Upper lobe of left lung (tissue), 6 donors: ENCODE data around the gene MARK2. TPM values are rescaled to one million over a fixed set of nuclear protein-coding genes. Genes with fewer than 3 reads are reported as not detected.
A peak's percentile ranks its signal among the peaks of the same experiment; 100 is the strongest.

Source experiments
- ATAC-seq, 2 donors: fragments of 200-7000 bp; cut with Tn5 transposase; one replicate each; pipeline ENCODE4 v1.9.1; 2022; ENCODE audit warnings: mild to moderate bottlenecking in 2 of 2, moderate library complexity in 2 of 2; ENCODE audit not compliant: low FRiP score in 2 of 2
- DNase-seq, 2 donors: peaks; one replicate each; pipeline ENCODE4 v3.0.0-alpha.2; 2019 to 2020
- H3K27ac ChIP-seq, 4 donors: fragments of 200-600 bp; sonication (generic); one replicate each; pipeline ENCODE4 v1.5.1; 2016 to 2019
- H3K27me3 ChIP-seq, 4 donors: fragments of 200-600 bp; sonication (generic); one replicate each; pipeline ENCODE4 v1.5.1; 2017 to 2019
- H3K36me3 ChIP-seq, 4 donors: fragments of 200-600 bp; sonication (generic); one replicate each; pipeline ENCODE4 v1.5.1; 2016 to 2019
- H3K4me1 ChIP-seq, 4 donors: fragments of 200-600 bp; sonication (generic); one replicate each; pipeline ENCODE4 v1.5.1; 2018 to 2019
- H3K4me3 ChIP-seq, 4 donors: fragments of 200-600 bp; sonication (generic); one replicate each; pipeline ENCODE4 v1.5.1; 2017 to 2019; ENCODE audit warnings: mild to moderate bottlenecking in 2 of 4, moderate library complexity in 1 of 4
- H3K9me3 ChIP-seq, 4 donors: fragments of 200-600 bp; sonication (generic); one replicate each; pipeline ENCODE4 v1.5.1; 2018 to 2019
- CTCF ChIP-seq, 6 experiments: fragments of 450-650 bp in 4 of 6; fragments of 200-600 bp in 2 of 6; sonication (generic) in 2 of 6; IDR thresholded peaks; one replicate each; pipeline ENCODE4 v1.5.1; 2016 to 2019; ENCODE audit warnings: antibody characterized with exemption in 6 of 6
- EP300 ChIP-seq, 4 donors: sonication (generic); formaldehyde crosslinking; IDR thresholded peaks; one replicate each; pipeline ENCODE4 v1.5.1; 2017; ENCODE audit warnings: antibody characterized with exemption in 4 of 4, control low read depth in 2 of 4
- POLR2A ChIP-seq, 4 donors: fragments of 450-650 bp; IDR thresholded peaks; one replicate each; pipeline ENCODE4 v1.5.1; 2016 to 2017; ENCODE audit warnings: antibody characterized with exemption in 4 of 4, mild to moderate bottlenecking in 2 of 4
- POLR2AphosphoS5 ChIP-seq, 2 donors: sonication (generic); formaldehyde crosslinking; IDR thresholded peaks; one replicate each; pipeline ENCODE4 v1.5.1; 2017; ENCODE audit warnings: antibody characterized with exemption in 2 of 2
- WGBS, 2 donors: methylation state at CpG; one replicate each; pipeline ENCODE4 v1.1.5; 2017 to 2018; 5-methylcytosine and 5-hydroxymethylcytosine counted together
- total RNA-seq, 6 donors: library from RNA; depleted of rRNA in 4 of 6; stranded (reverse); fragments of >200 nt in 4 of 6; gene quantifications; one replicate each; pipeline versions ENCODE4 v1.1.0 to v1.2.1, GENCODE V29; 2016 to 2021
- donor health status: DM: no; HTN: no; CAD: no; lungs with moderate emphysema.
- donor health status: DM: no; HTN: yes; CAD: no; lungs with severe emphysema.

The MARK2 gene
- total RNA-seq, result 10 to 100 TPM; 41.7 to 67.1 (median 50.7) TPM

- ATAC-seq (peak; percentile 95 to 98), DNase-seq (peak; percentile 97 to 99)
- H3K4me1 ChIP-seq, result peaks cover 40 to 57% (median 51%) of the 10 kb centered on the region in 4 donors
- H3K27me3 ChIP-seq, result no peaks in the 10 kb centered on the region
- peak within 1 kb of the TSS; percentile 61 to 94 (median 90) for H3K4me3 ChIP-seq
- TF ChIP-seq CTCF (IDR thresholded peaks at IDR 0.05), result peak in 3 of 6 experiments; percentile 29 to 50 (median 38)
- TF ChIP-seq EP300 (IDR thresholded peaks at IDR 0.05), result no peak
- peak; percentile 11 to 71 for TF ChIP-seq POLR2AphosphoS5 (IDR thresholded peaks at IDR 0.05)
- TF ChIP-seq POLR2A (IDR thresholded peaks at IDR 0.05), result peak in 3 of 4 donors; percentile 28 to 85 (median 57)
- no peaks in the 10 kb centered on the region for H3K9me3 ChIP-seq
- H3K36me3 ChIP-seq, result peaks cover 0 to 14% (median 4%) of the 10 kb centered on the region in 4 donors
- H3K27ac ChIP-seq, result peak within 1 kb of the TSS; percentile 86 to 98 (median 90)
- 0 to 1% methylated on average over 9 to 63 of the region's 100 CpGs for WGBS, 2 donors
These were observed at the start of gene MARK2 for GRCh38 chr11:63838678-63839507. Gene MARK2, plus strand, starts transcription at chr11:63839110. Its CDS starts 397 bp downstream, at chr11:63839507.

- ATAC-seq (no peak), DNase-seq (no peak)
- peaks cover 0 to 19% (median 15%) of the 10 kb centered on the region in 4 donors for H3K9me3 ChIP-seq
- no peak for TF ChIP-seq POLR2A (IDR thresholded peaks at IDR 0.05)
- no peak for TF ChIP-seq CTCF (IDR thresholded peaks at IDR 0.05)
- TF ChIP-seq POLR2AphosphoS5 (IDR thresholded peaks at IDR 0.05), result no peak
- TF ChIP-seq EP300 (IDR thresholded peaks at IDR 0.05), result no peak
- no peaks in the 10 kb centered on the region for H3K4me1 ChIP-seq
- H3K4me3 ChIP-seq, result no peak overlapping the region
- WGBS, 2 donors, result 94 to 97% methylated on average over 6 of the region's 6 CpGs
- H3K27ac ChIP-seq, result no peak overlapping the region
- no peaks in the 10 kb centered on the region for H3K36me3 ChIP-seq
- no peaks in the 10 kb centered on the region for H3K27me3 ChIP-seq
These were observed 47.3 kb upstream of the MARK2 start for GRCh38 chr11:63791495-63792167.

DNA sequence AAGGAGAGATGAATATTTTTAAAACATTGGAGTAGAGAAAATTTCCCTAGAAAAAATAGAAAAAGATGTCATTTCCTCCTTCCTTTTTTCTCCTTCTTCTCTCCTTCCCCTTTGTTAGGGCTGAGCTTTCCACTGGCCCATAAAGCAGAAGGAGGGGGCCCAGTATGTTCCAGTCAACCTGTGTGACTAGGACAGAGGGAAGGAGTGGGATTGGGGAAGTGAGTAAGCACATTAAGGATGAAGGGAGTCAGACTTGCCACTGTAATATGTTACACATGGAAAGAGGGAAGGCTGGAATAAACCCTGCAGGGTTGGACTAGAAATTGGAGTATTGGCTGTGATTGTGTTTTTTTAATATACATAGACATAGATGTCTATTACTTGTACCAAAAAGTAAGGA is 45.7 kb upstream of the MARK2 start:
- Histone ChIP-seq H3K4me1 (no peaks in the 10 kb centered on the region), H3K4me3 (no peak overlapping the region), H3K27ac (no peak overlapping the region), H3K36me3 (no peaks in the 10 kb centered on the region), H3K9me3 (peaks cover 0 to 19% (median 15%) of the 10 kb centered on the region in 4 donors), H3K27me3 (no peaks in the 10 kb centered on the region)
- TF ChIP-seq CTCF (IDR thresholded peaks at IDR 0.05), result no peak
- no peak for TF ChIP-seq EP300 (IDR thresholded peaks at IDR 0.05)
- TF ChIP-seq POLR2AphosphoS5 (IDR thresholded peaks at IDR 0.05), result no peak
- TF ChIP-seq POLR2A (IDR thresholded peaks at IDR 0.05), result no peak
- DNase-seq, result no peak
- no peak for ATAC-seq

- ATAC-seq (no peak), DNase-seq (no peak)
- Histone ChIP-seq H3K4me3 (no peak overlapping the region), H3K4me1 (no peaks in the 10 kb centered on the region), H3K27me3 (no peaks in the 10 kb centered on the region), H3K9me3 (peaks cover 0 to 19% (median 15%) of the 10 kb centered on the region in 4 donors), H3K27ac (no peak overlapping the region), H3K36me3 (no peaks in the 10 kb centered on the region)
- 67% methylated on average over 11 of the region's 11 CpGs for WGBS, 2 donors
- TF ChIP-seq POLR2AphosphoS5 (IDR thresholded peaks at IDR 0.05) (no peak), CTCF (IDR thresholded peaks at IDR 0.05) (no peak), EP300 (IDR thresholded peaks at IDR 0.05) (no peak), POLR2A (IDR thresholded peaks at IDR 0.05) (no peak)
These were observed 43.8 kb upstream of the MARK2 start for GRCh38 chr11:63795066-63795465.
